Breast epithelium (tissue), 4 donors: ENCODE data around the gene LAMB3. TPM values are rescaled to one million over a fixed set of nuclear protein-coding genes. Genes with fewer than 3 reads are reported as not detected.

Source experiments
- DNase-seq, 2 donors: peaks; one replicate each; pipeline ENCODE4 v3.0.0-alpha.2; 2019; ENCODE audit warnings: low spot score in 2 of 2
- H3K27ac ChIP-seq, 2 donors: fragments of 200-600 bp; sonication (generic) in 1 of 2; one replicate each; pipeline ENCODE4 v1.5.1; 2016 to 2019; ENCODE audit warnings: mild to moderate bottlenecking in 1 of 2
- H3K27me3 ChIP-seq, 2 donors: fragments of 200-600 bp; sonication (generic) in 1 of 2; one replicate each; pipeline versions ENCODE4 v1.5.1 to v1.6.0; 2017 to 2019; ENCODE audit warnings: control low read depth in 1 of 2, mild to moderate bottlenecking in 1 of 2
- H3K36me3 ChIP-seq: fragments of 200-600 bp; one replicate; pipeline ENCODE4 v1.5.1; 2019
- H3K4me1 ChIP-seq, 2 donors: fragments of 200-600 bp; sonication (generic); one replicate each; pipeline ENCODE4 v1.5.1; 2016 to 2019; ENCODE audit warnings: control low read depth in 1 of 2
- H3K4me3 ChIP-seq, 3 donors: fragments of 200-600 bp; sonication (generic); 1 replicate in 2 of 3; 2 replicates in 1 of 3; pipeline ENCODE4 v1.5.1; 2016 to 2019; ENCODE audit warnings: mild to moderate bottlenecking in 3 of 3, moderate library complexity in 2 of 3
- H3K9me3 ChIP-seq, 2 donors: fragments of 200-600 bp; sonication (generic) in 1 of 2; one replicate each; pipeline ENCODE4 v1.5.1; 2016 to 2019; ENCODE audit warnings: control low read depth in 1 of 2
- CTCF ChIP-seq, 3 donors: fragments of 450-650 bp; IDR thresholded peaks; one replicate each; pipeline ENCODE4 v1.5.1; 2016 to 2017; ENCODE audit warnings: antibody characterized with exemption in 3 of 3, mild to moderate bottlenecking in 3 of 3, moderate library complexity in 3 of 3
- POLR2A ChIP-seq: fragments of 450-650 bp; IDR thresholded peaks from one replicate; pipeline ENCODE4 v1.6.1; 2016; ENCODE audit warnings: antibody characterized with exemption, mild to moderate bottlenecking, moderate library complexity
- POLR2AphosphoS5 ChIP-seq, 3 donors: sonication (generic); formaldehyde crosslinking; IDR thresholded peaks; one replicate each; pipeline ENCODE4 v1.6.1; 2017; ENCODE audit warnings: antibody characterized with exemption in 3 of 3
- intact Hi-C: fragments of 100-400 bp; cut with DNase I; formaldehyde crosslinking; loops from one replicate; pipeline ENCODE4 v1.15.1; 2023; ENCODE audit warnings: low total_unique reads
- total RNA-seq, 3 donors: library from RNA; depleted of rRNA; stranded (reverse); fragments of >200 nt; gene quantifications; one replicate each; pipeline ENCODE4 v1.1.0, GENCODE V29; 2016

The LAMB3 gene
- total RNA-seq, 3 donors from 2014 or later = 23.9 to 48.0 (median 35.6) TPM

- H3K27ac ChIP-seq = no peak overlapping the region
- intact Hi-C loops = no loop called here
- no peaks in the 10 kb centered on the region for H3K9me3 ChIP-seq
- no peak for TF ChIP-seq POLR2AphosphoS5 (IDR thresholded peaks at IDR 0.05)
- TF ChIP-seq POLR2A = no peak
- no peak for TF ChIP-seq CTCF (IDR thresholded peaks at IDR 0.05)
- no peak overlapping the region for H3K4me3 ChIP-seq
- H3K27me3 ChIP-seq = no peaks in the 10 kb centered on the region
- no peaks in the 10 kb centered on the region for H3K36me3 ChIP-seq
- H3K4me1 ChIP-seq = no peaks in the 10 kb centered on the region
- no peak for DNase-seq
Measured at GRCh38 chr1:209611771-209612570, 40.3 kb downstream of the LAMB3 start.

GRCh38 chr1:209610631-209610905 is 41.7 kb downstream of the LAMB3 start:
- DNase-seq = no peak
- H3K9me3 ChIP-seq = no peaks in the 10 kb centered on the region
- no peaks in the 10 kb centered on the region for H3K4me1 ChIP-seq
- TF ChIP-seq CTCF (IDR thresholded peaks at IDR 0.05) (no peak), POLR2AphosphoS5 (IDR thresholded peaks at IDR 0.05) (no peak)
- intact Hi-C loops = no loop called here
- no peaks in the 10 kb centered on the region for H3K36me3 ChIP-seq
- no peak overlapping the region for H3K27ac ChIP-seq
- H3K4me3 ChIP-seq = no peak overlapping the region
- H3K27me3 ChIP-seq = no peaks in the 10 kb centered on the region

GRCh38 chr1:209609791-209610630 is 42.2 kb downstream of the LAMB3 start:
- no peak for DNase-seq
- H3K9me3 ChIP-seq = no peaks in the 10 kb centered on the region
- no peaks in the 10 kb centered on the region for H3K4me1 ChIP-seq
- H3K27ac ChIP-seq = no peak overlapping the region
- intact Hi-C loops = no loop called here
- H3K4me3 ChIP-seq = no peak overlapping the region
- H3K36me3 ChIP-seq = no peaks in the 10 kb centered on the region
- TF ChIP-seq POLR2AphosphoS5 (IDR thresholded peaks at IDR 0.05) = no peak
- TF ChIP-seq CTCF (IDR thresholded peaks at IDR 0.05) = no peak
- no peak for TF ChIP-seq POLR2A
- no peaks in the 10 kb centered on the region for H3K27me3 ChIP-seq

- H3K4me3 ChIP-seq = no peak overlapping the region
- intact Hi-C loops = no loop called here
- no peak for DNase-seq
- no peaks in the 10 kb centered on the region for H3K4me1 ChIP-seq
- no peaks in the 10 kb centered on the region for H3K36me3 ChIP-seq
- no peaks in the 10 kb centered on the region for H3K27me3 ChIP-seq
- TF ChIP-seq POLR2A (no peak), POLR2AphosphoS5 (IDR thresholded peaks at IDR 0.05) (no peak), CTCF (IDR thresholded peaks at IDR 0.05) (no peak)
- H3K9me3 ChIP-seq = no peaks in the 10 kb centered on the region
- H3K27ac ChIP-seq = no peak overlapping the region
Measured at GRCh38 chr1:209609041-209609790, 43.0 kb downstream of the LAMB3 start.
